Activated CD4-positive, alpha-beta T cell treated with anti-CD3 and anti-CD28 coated beads, Interleukin-2, Interleukin-6, amounts not matched to agents 100 ng/mL and 50 ng/mL, durations not matched to agents 16 hours and 8 hours (primary cell): ENCODE data around the gene ILKAP.
A peak's percentile ranks its signal among the peaks of the same experiment; 100 is the strongest.

Experiments used
- DNase-seq: peaks from one replicate; pipeline ENCODE4 v3.0.0-alpha.2; 2020

ILKAP gene

GRCh38 chr2:238236571-238236970 is 33.1 kb upstream of the ILKAP start:
- no peak for DNase-seq

DNA sequence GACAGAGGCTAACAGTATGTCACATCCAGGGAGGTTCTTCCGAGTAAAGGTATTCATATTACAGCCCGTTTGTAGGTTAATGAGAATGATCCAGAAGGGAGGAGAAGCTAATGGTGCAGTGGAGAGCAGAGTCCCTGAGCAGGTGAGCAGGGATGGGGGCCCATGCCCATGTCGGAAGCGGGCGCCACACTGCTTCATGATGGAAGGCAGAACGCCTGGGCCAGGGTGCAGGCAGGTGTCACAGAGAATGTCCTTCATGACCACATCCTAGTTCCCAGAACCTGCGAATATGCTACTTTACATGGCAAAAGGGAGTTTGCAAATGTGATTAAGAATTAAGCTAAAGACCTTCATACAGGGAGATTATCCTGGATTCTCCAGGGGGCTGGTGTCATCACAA is 32.4 kb upstream of the ILKAP start:
- no peak for DNase-seq

DNA sequence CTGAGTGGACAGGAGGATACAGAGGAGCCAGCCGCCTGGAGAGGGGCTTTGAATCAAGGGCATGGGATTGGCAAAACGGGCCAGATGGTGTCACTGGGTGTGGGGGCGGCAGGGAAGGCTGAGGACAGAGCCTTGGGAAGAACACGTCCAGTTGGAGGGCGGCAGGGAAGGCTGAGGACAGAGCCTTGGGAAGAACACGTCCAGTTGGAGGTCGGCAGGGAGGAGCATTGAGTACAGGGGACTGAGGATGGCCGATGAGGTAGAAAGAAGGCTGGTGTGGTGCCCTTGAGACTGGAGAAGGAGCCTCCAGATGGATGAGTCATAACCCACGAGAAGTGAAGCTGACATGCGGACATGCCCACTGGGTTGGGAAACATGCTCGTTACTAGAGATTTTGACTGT is 31.8 kb upstream of the ILKAP start:
- no peak for DNase-seq

DNA sequence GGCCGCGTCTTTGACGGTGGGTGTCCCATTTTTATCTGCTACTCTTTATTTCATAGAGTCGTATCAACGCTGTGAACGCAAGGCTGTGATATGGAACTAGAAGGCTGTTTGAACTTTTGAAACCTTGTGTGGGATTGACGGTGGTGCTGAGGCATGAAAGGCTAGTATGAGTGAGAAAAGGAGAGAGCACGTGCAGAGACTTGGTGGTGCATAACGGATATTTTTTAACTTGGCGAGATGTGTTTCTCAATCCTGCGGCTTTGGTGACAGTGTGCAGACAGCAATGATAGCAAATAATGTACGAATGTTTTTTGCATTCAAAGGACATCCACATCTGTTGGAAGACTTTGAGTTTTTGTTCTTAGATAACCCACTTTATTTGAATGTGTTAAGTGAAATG is 30.1 kb upstream of the ILKAP start:
- no peak for DNase-seq

DNA sequence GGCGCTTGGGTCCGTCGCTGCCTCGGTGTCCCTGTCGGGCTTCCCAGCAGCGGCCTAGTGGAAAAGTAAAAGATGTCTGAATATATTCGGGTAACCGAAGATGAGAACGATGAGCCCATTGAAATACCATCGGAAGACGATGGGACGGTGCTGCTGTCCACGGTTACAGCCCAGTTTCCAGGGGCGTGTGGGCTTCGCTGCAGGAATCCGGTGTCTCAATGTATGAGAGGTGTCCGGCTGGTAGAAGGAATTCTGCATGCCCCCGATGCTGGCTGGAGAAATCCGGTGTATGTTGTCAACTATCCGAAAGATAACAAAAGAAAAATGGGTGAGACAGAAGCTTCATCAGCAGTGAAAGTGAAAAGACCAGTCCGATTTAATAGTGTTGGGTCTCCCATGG is 28.3 kb upstream of the ILKAP start:
- DNase-seq: no peak

GRCh38 chr2:238231251-238231793 is 27.8 kb upstream of the ILKAP start:
- peak; percentile 75 for DNase-seq

DNA sequence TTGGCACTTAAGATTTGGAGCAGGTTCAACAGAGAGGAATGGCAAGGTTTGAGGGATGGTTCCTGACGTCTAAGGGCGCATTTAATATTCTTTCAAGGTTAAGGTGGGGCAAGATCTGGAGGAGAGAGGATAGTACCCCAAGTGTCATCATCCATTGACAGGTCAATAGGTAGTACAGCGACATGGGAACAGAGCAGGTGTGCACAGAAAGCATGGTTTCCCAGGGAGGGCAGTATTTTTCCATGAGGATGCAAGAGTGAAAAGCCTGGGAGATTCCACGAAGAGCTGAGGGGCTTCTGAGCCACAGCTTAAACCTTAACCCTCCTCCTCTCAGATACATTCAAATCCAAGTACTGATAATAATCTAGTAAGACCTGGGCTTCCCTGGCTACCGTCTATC is 27.2 kb upstream of the ILKAP start:
- no peak for DNase-seq

- DNase-seq: no peak
These were observed 25.2 kb upstream of the ILKAP start for GRCh38 chr2:238228700-238229099.

DNA sequence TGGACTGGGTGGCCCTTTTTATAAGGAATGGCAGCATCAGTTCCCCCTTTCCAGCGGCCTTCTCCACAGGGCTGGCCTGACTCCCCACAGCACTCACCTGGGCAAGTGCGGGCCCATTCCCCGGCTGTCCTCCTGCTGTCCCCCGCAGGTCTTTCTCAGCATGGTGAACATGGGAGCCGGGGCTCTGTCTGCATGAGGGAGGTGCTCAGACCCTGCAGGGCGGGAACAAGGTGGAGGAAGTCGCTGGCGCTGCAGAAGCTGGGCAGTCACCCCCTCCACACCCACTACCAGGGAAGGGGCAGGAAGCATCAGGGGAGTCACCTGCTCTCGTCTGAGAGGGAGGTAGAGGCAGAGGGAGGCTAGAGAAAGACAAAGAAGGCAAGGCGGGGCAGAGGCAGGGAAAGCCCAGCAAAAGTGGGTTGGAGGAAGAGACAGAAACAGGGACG is 24.1 kb upstream of the ILKAP start:
- no peak for DNase-seq

DNA sequence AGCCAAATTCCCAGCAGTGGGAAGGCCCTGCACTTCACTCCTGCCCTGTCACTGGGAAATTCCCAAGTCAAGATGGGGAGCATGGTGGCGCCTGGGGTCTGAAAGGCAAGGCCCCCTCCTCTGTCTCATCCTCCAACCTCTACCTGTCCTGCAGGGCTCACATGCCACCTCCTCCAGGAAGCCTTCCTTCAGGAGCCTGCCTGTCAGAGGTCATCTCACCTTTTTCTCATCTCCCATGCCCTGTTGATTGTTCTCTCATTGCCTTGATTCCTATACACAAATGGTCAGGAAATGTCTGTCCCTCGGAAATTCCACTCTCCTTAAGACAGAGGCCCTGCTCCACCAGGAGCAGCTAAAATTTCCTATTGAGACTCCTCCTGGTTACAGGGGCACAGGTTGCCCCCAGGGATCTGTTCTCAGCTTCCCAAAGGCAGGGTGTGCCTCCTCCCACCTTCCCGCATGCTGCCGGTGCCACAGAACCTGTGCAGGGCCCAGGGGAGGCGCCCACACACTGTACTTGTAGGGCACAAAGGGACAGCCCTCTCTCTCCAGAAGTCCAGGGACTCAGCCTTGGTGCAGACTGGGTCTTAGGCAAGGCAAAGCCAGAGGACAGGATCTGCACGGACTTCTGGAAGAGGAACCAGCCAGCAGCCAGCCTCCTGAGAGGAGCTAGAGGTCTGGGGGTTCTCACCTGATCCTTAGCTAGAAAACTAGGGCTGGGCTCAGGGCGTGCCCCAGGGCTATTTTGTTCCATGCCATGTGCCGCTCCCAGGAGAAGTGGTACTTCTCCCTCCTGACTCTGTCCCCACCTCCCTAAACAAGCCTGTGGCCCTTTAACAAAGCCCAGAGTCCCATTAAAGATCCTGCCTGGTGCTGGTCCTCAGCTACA is 23.4 kb upstream of the ILKAP start:
- no peak for DNase-seq

- no peak for DNase-seq
These were observed 22.6 kb upstream of the ILKAP start for GRCh38 chr2:238225911-238226697.

DNA sequence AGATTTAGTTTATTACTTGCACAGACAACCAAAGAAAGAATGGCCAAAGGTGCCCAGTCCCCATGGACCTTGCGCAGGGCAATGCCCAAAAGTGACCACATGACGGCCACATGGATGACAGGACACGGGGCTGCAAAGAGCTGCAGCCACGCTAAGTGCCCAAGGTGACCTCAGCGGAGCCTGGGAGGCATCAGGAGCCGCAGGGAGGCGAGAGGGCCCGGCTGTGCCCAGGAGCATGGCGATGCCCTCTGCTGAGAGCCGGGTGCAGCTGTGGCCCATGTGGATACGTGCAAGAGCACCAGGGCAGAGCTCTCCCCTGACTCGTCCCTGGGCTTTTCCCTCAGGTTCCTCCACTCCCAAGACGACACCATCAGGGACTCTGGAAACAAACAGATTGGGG is 21.6 kb upstream of the ILKAP start:
- no peak for DNase-seq

DNA sequence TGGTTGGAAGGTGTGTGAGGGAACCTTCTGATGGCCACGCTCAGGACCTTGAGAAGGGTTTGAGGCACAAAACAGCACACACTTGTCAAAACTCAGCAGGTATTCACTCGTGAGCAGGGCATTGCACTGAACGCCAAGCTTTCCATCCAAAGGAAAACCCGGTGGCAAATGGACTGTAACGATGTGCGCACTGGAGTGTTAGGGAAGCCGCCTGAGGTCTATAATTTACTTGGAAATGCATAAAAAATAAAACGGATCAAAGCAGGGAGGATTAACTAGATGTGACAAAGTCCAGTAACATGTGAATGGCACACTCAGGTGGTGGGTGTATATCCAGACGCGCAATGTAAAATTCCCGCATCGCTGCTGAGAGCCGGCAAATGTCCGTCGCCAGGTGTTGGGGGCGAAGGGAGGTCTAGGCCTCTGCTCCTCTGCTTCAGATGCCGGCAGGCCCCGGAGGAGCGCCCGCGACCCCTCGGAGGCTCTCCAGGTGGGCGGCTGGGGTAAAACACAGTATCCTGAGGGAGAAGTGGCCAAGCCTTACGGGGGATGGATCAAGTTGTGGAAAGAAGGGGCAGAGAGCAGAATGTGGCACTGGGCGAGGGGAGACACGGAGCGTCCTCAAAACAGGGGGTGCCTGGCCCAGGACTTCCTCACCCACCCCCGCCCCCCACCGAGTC is 21.0 kb upstream of the ILKAP start:
- DNase-seq: no peak

DNA sequence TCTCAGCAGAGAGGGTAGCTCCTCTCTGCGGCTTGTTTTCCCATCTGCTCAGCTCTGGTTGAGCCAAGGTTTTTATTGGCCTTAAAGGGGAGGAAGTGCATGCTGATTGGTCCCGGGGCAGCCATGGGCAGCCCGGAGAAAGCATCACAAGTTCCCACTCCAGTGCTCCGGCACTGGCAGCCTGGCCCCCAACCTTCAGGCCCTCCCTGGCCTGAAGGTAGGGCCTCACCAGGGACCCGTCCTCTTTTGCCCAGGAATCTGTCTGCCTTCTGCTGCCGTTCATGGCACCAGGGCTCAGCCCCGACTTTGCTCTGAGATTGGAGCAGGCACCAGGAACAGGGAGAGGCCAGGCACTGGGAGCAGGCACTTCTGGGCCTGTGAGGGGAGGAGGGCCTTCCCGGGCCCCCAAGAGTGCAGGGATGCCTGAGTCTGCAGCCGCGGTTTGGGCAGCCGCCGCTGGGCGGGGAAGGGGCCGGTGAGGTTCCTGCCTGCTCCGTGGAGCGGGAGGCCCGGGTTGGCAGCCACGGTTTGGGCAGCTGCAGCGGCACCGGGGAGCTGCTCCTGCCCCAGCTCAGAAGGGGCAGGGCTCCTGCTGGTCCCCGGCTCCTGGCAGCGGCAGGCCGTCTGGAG is 17.5 kb upstream of the ILKAP start:
- DNase-seq: peak; percentile 36

DNA sequence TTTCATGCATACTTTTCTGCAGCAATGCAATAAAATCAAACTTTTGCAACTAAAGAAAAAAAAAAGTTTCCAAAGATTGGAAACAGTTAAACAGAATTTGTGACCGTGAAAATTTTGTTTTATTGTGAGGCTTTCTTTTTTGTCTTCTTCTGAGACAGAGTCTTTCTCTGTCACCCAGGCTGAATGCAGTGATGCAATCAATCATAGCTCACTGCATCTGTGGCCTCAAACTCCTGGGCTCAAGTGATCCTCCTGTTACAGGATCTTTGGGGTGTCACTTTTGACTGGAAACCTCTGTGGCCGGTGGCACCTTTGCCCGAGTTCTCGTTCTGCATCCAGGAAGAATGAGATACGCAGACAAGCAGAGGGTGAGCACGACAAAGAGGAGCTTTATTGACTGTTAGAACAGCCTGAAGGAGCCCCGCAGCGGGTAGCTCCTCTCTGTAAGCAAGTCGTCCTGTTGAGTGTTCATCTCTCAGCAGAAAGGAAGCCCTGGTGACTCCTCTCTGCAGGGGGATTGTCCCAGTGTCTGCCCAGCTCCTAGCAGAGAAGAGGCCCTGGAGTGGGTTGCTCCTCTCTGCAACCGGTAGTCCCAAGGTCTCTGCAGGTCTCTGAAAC is 16.9 kb upstream of the ILKAP start:
- no peak for DNase-seq

GRCh38 chr2:238216651-238217184 is 13.2 kb upstream of the ILKAP start:
- no peak for DNase-seq

GRCh38 chr2:238207006-238207405 is 3.5 kb upstream of the ILKAP start:
- DNase-seq: no peak

DNA sequence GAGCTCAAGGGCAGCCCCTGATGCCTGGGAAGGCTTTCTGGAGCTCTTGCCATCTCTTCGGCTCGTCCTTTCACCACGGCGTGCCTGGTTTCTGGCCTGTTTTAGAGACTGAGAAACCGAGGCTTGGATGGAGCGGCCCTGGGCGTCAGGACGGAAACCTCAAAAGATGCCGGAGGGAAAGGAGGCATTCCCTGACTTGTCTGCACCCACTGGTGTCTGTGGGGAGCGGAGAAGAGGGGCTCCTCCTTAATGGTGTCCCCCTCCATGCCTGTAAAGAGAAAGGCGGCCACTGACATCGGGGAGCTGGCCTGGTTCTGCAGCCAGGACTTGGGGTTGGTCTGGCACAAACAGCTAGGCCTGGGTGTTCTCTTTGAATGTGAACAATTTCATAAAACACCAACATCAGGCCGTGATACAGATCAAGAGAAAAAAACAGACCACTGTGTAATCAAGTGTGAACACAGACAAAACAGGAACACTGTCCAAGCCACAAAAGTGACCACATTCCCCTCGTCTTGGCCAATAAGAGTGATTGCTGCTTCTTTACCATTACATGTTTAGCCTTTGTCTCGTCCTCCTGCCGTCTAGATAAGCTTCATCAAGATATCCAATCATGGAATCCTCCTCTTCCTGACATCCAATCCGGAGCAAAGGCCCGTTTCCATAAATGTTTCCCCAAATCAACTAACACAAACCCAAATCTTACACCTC is 633 bp upstream of the ILKAP start:
- DNase-seq: no peak

- DNase-seq: peak; percentile 22
These were observed 985 bp downstream of the ILKAP start for GRCh38 chr2:238202326-238203093.

DNA sequence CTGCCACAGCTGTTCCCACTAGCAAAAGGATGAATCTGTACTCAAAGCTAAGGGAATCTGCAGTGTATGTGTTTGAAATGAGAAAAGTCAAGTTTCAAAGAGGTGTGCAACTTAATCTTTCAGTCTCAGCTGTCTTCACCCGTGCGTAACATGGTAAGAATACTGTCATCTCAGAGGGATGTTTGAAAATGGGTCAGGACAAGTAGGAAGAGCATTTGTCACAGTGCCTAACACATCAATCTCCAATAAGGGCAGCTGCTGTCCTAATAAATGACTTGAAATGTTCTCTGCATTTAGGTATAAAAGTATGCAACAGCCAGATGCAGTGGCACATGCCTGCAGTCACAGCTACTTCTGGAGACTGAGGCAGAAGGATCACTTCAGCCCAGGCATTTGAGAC is 13.1 kb downstream of the ILKAP start:
- no peak for DNase-seq
